ENCODE results near the gene PRKACA. TPM values are rescaled to one million over a fixed set of nuclear protein-coding genes. Genes with fewer than 3 reads are reported as not detected.

The PRKACA gene
- total RNA-seq, 2 donors from 2014 or later, result 144 to 185 TPM

- peak; percentile 71 for DNase-seq (ENCODE audit: low spot score)
- TF ChIP-seq, protein P1, sequence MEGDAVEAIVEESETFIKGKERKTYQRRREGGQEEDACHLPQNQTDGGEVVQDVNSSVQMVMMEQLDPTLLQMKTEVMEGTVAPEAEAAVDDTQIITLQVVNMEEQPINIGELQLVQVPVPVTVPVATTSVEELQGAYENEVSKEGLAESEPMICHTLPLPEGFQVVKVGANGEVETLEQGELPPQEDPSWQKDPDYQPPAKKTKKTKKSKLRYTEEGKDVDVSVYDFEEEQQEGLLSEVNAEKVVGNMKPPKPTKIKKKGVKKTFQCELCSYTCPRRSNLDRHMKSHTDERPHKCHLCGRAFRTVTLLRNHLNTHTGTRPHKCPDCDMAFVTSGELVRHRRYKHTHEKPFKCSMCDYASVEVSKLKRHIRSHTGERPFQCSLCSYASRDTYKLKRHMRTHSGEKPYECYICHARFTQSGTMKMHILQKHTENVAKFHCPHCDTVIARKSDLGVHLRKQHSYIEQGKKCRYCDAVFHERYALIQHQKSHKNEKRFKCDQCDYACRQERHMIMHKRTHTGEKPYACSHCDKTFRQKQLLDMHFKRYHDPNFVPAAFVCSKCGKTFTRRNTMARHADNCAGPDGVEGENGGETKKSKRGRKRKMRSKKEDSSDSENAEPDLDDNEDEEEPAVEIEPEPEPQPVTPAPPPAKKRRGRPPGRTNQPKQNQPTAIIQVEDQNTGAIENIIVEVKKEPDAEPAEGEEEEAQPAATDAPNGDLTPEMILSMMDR (IDR thresholded peaks at IDR 0.05), result peak; percentile 40 to 76
- Histone ChIP-seq H3K27me3 (no peaks in the 10 kb centered on the region), H3K4me3 (peak overlapping the region; percentile 70 to 75), H3K27ac (peak overlapping the region; percentile 94 to 95), H3K4me1 (peaks cover 0 to 39% of the 10 kb centered on the region in 2 donors), H3K36me3 (no peaks in the 10 kb centered on the region), H3K9me3 (no peaks in the 10 kb centered on the region)
These were observed 44.2 kb downstream of the PRKACA start for GRCh38 chr19:14073261-14073924.

DNA sequence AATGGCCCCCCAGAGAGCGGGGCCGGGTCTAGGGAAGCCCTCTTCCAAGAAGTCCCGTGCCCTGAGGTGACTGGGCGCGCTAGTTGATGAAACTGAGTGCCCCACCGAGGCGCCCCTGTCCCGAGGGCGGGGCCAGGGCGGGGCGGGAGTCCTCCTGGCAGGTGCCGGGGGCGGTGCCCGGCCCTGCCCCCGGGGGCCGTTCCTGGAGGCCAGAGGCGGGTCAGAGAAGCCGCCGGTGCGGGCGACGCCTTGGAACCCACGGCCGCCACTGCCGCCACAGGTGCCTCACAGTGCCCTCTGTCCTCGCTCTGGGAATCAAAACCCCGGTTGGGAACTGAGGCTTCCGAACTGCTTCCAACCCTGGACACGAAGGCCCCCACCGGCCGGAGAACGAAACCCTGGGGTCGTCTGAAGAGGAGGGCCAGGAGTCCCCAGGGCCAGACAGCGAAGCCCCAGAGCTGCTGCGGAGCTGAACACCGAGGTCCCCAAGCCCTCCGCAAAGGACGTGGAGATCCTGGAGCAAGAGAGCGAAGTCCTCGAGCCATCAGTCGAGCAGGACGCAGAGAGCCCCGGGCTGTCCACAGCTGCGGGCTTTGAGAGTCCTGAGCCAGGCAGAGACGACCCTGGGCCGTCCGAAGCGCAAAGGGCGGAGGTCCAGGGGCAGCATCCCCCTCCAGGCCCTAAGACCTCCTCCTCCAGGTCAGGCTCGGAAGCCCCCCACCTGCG is 44.9 kb downstream of the PRKACA start, which contains the start of gene MISP3:
Gene MISP3 (plus strand): TSS at position 252 of the 726 bp plus-strand sequence. CDS start 524 bp downstream, outside the sequence.
- DNase-seq (ENCODE audit: low spot score), result no peak
- H3K9me3 ChIP-seq, result no peaks in the 10 kb centered on the region
- no peaks in the 10 kb centered on the region for H3K36me3 ChIP-seq
- H3K4me1 ChIP-seq, result peaks cover 0 to 39% of the 10 kb centered on the region in 2 donors
- peak within 1 kb of the TSS; percentile 94 to 95 for H3K27ac ChIP-seq
- H3K4me3 ChIP-seq, result peak within 1 kb of the TSS; percentile 70 to 75
- H3K27me3 ChIP-seq, result no peaks in the 10 kb centered on the region
- TF ChIP-seq, protein P1 (IDR thresholded peaks at IDR 0.05), result no peak

DNA sequence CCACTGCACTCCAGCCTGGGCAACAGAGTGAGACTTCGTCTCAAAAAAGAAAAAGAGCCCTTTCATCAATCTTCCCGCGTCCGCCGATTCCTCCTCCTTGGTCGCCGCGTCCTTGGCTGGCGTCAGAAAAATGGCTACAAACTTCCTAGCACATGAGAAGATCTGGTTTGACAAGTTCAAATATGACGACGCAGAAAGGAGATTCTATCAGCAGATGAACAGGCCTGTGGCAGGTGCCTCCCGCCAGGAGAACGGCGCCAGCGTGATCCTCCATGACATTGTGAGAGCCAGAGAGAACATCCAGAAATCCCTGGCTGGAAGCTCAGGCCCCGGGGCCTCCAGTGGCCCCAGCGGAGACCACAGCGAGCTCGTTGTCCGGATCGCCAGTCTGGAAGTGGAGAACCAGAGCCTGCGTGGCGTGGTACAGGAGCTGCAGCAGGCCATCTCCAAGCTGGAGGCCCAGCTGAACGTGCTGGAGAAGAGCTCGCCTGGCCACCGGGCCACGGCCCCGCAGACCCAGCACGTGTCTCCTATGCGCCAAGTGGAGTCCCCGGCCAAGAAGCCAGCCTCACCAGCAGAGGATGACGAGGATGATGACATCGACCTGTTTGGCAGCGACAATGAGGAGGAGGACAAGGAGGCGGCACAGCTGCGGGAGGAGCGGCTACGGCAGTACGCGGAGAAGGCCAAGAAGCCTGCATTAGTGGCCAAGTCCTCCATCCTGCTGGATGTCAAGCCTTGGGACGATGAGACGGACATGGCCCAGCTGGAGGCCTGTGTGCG is 47.1 kb downstream of the PRKACA start:
- peaks cover 0 to 34% of the 10 kb centered on the region in 2 donors for H3K4me1 ChIP-seq
- no peaks in the 10 kb centered on the region for H3K27me3 ChIP-seq
- DNase-seq (ENCODE audit: low spot score), result peak; percentile 61
- no peaks in the 10 kb centered on the region for H3K36me3 ChIP-seq
- no peak overlapping the region for H3K4me3 ChIP-seq
- TF ChIP-seq, protein P1 (IDR thresholded peaks at IDR 0.05), result no peak
- no peak overlapping the region for H3K27ac ChIP-seq
- no peaks in the 10 kb centered on the region for H3K9me3 ChIP-seq

- H3K4me3 ChIP-seq, result no peak overlapping the region
- no peak for DNase-seq (ENCODE audit: low spot score)
- H3K27ac ChIP-seq, result no peak overlapping the region
- no peaks in the 10 kb centered on the region for H3K36me3 ChIP-seq
- no peaks in the 10 kb centered on the region for H3K27me3 ChIP-seq
- no peaks in the 10 kb centered on the region for H3K9me3 ChIP-seq
- TF ChIP-seq, protein P1 (IDR thresholded peaks at IDR 0.05), result no peak
- no peaks in the 10 kb centered on the region for H3K4me1 ChIP-seq
These were observed 51.4 kb downstream of the PRKACA start for GRCh38 chr19:14066134-14066533.

GRCh38 chr19:14063105-14063504 is 54.5 kb downstream of the PRKACA start:
- Histone ChIP-seq H3K27me3 (no peaks in the 10 kb centered on the region), H3K4me3 (no peak overlapping the region), H3K4me1 (peaks cover 0 to 4% of the 10 kb centered on the region in 2 donors), H3K27ac (no peak overlapping the region), H3K9me3 (no peaks in the 10 kb centered on the region), H3K36me3 (no peaks in the 10 kb centered on the region)
- TF ChIP-seq, protein P1 (IDR thresholded peaks at IDR 0.05), result no peak
- DNase-seq (ENCODE audit: low spot score), result no peak
